D721Med (cell line): ENCODE data around the gene SBDS.
"Not testable (repeated sequence)": the region's sequence is repeated elsewhere in the genome, so short reads cannot be mapped to it uniquely, and the experiment has no call there.

ENCODE experiments used
- DNase-seq: peaks from one replicate; pipeline ENCODE4 v3.0.0; 2011; ENCODE audit warnings: low spot score; ENCODE audit not compliant: insufficient read length
- FAIRE-seq: peaks from 2 replicates; lab custom pipeline; 2011; peaks lifted over from hg19 to GRCh38; lab: Jason Lieb, UNC
- TF ChIP-seq, protein P1 (sequence below): IDR thresholded peaks from 2 replicates; pipeline ENCODE4 v1.5.1; 2012; ENCODE audit warnings: mild to moderate bottlenecking, control low read depth; ENCODE audit not compliant: insufficient read depth; ENCODE audit errors: missing control alignments

SBDS gene

DNA sequence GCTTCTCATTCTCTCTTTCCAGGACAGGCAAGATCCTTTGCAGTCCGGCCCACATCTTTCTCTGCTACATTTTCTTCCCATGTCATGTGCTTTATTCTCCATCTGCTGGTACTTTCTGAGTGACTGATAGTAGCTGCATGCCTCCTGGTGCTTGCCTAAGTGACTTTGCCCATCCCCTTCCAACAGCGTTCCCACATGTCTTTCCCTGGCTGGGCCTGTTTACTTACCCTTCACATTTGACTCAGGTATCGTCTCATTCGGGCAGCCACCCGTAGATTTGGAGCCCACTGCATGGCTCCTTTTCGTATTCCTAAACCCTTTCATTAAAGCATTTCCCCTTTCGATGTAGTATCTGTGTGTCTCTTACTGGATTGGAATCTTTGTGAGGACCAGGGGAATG, 25.9 kb upstream of the SBDS start:
- TF ChIP-seq, protein P1, sequence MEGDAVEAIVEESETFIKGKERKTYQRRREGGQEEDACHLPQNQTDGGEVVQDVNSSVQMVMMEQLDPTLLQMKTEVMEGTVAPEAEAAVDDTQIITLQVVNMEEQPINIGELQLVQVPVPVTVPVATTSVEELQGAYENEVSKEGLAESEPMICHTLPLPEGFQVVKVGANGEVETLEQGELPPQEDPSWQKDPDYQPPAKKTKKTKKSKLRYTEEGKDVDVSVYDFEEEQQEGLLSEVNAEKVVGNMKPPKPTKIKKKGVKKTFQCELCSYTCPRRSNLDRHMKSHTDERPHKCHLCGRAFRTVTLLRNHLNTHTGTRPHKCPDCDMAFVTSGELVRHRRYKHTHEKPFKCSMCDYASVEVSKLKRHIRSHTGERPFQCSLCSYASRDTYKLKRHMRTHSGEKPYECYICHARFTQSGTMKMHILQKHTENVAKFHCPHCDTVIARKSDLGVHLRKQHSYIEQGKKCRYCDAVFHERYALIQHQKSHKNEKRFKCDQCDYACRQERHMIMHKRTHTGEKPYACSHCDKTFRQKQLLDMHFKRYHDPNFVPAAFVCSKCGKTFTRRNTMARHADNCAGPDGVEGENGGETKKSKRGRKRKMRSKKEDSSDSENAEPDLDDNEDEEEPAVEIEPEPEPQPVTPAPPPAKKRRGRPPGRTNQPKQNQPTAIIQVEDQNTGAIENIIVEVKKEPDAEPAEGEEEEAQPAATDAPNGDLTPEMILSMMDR, result no peak
- no peak for DNase-seq

DNA sequence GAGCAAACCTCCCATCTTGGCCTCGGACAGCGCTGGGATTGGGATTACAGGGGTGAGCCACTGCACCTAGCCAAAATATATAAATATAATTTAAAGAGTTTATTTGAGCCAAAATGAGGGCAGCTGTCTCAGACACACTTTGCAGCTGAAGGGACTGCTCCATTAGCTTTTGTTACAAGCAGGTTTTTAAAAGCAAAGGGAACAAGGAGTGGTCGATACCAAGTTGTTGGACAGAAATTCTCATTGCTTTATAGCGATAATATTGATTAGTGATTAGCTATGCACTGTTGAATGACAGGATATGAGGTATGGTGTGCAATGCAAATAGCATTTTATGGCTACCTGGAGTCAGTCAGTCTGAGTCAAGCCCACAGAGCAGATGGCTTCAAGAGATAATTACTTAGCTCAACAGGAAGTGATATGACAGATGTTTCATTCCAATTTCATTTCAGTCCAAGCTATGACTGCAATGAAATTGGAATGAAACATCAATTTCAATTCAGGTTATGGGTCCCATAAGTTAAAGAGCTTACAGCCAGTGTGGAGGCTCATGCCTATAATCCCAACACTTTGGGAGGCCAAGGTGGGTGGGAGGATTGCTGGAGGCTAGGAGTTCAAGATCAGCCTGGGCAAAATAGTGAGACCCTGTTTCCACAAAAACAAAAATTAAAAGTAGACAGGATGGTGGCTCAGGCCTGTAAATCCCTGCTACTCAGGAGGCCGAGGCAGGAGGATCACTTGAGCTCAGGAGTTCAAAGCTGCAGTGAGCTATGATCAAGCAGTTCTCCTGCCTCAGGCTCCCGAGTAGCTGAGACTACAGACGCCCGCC, 24.4 kb upstream of the SBDS start:
- DNase-seq (peak; percentile 56), FAIRE-seq (peak; percentile 48)
- TF ChIP-seq, protein P1, result no peak

More for the DNA sequence above, 25.9 kb upstream of the SBDS start:
- no peak for FAIRE-seq

DNA sequence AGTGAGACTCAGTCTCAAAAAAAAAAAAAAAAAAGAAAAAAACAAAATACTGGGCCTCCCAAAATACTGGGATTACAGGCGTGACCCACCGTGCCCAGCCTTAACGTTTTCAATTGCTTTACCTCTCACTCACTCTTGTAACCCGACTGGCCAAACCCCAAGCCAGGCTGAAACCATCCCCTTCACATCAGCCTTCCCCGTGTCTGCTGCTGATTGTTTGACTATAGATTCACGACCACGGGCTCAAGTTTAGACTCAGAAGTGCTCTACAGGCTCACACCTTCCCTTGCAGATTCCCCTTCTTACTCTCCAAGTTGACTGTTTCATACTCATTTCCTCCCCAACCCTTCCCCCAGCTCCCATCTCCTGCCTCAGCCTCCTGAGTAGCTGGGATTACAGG, 23.6 kb upstream of the SBDS start:
- no peak for FAIRE-seq
- DNase-seq, result no peak
- TF ChIP-seq, protein P1, result no peak

DNA sequence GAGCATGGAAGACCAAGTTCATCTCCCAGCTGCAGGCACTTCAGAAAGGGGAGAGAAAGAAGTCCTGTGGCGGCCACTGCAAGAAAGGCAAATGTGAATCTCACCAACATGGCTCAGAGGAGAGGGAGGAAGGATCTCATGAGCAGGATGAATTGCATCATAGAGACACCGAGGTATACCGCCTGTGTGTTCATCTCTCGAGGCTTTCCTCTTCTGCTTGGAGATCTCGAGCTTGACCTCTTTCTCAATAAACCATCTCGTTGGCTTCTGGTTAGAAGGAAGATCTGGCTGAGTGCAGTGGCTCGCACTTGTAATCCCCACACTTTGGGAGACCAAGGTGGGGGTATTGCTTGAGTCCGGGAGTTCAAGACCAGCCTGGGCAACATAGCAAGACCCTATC, 22.6 kb upstream of the SBDS start:
- FAIRE-seq, DNase-seq: not testable (repeated sequence)

DNA sequence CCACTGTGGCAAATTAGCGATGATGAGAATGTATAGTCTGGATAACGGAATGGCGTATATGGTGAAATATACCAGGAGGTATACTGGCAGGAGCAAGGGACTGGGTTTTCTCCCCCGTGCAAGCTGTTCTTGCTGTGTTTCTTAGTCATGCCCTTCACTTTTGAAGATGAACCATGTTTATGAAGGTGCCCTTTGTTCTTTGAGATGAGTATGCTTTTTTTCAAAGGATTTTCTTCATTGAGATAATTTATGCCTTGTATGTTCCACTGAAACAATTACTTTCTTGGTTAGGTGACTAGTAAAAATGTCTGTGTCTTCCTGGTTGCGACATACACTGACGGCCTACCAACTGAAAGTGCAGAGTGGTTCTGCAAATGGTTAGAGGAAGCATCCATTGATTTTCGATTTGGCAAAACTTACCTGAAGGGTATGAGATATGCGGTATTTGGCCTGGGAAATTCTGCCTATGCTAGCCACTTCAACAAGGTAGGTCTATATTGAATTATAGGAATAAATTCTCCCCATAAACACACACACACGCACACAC, 18.8 kb upstream of the SBDS start:
- not testable (repeated sequence) for DNase-seq, FAIRE-seq

DNA sequence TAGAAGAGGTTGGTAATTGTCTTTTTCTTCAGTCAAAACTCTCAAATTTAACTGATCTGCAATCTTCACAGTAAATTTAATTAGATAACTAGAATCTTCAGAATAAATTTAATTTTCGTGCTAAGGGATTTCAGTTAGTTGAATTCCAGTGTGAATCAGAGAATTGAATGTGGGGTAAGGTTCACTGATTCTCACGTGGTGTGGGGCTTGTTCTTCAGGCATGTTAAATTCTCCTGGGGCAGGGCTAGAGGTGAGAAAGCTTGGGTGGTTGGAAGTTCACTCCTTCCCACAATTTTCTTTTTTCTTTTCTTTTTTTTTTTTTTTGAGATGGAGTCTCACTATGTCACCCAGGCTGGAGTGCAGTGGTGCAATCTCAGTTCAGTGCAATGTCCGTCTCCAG, 14.3 kb upstream of the SBDS start:
- not testable (repeated sequence) for FAIRE-seq, DNase-seq

DNA sequence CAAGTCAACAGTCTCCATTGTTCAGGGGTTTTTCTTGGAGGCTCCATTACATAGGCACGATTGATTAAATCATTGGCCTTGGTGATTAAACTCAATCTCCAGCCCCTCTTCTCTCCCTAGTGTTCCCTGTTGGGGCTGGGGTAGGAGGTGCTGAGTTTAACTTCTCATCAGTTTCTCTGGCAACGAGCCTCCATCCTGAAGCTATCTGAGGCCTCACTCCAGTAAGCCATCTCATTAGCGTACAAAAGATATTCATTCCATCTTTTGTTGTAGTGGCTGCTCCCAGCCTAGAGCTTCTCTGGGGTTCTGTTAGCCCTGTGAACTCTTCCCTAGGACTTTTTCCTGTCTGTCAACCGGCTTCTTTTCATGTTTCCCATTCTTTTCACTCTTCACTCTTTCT, 12.9 kb upstream of the SBDS start:
- FAIRE-seq (no peak), DNase-seq (no peak)
- TF ChIP-seq, protein P1, result no peak

DNA sequence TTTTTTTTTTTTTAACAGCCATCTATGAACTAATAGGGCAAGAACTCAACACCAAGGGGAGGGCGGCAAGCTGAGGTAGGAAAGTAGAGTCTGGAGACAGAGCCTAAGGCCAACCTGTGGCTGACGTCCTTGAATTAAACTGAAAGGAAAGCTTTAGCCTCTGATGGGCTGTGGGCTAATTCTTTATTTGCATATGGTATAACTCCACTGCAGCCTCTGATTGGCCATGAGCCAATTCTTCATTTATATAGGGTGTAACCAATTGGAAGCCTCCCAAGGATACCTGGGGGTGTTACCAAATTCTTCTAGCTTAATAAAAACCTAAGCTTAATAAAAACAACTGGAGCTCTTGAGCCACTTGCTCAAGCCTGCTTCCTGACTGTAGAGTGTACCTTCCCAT, 11.6 kb upstream of the SBDS start:
- FAIRE-seq (no peak), DNase-seq (no peak)
- TF ChIP-seq, protein P1, result no peak

DNA sequence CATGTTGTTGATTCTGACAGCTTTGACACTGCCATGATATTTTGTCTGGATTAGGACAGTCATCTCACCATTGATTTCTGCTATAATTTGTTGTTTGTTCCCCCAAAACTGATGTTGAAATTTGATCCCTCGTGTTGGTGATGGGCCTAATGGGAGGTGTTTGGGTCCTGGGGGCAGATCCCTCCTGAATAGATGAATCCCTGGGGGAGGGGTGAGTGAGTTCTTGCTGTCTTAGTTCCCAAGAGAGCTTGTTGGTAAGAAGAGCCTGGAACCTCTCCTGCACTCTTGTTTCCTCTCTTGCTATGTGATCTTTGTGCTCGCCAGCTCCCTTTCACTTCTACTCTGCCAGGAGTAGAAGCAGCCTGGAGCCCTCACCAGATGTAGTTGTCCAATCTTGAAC, 8.8 kb upstream of the SBDS start:
- DNase-seq, FAIRE-seq: not testable (repeated sequence)
